Urinary bladder (tissue), 4 donors: ENCODE results near the gene CRNN. TPM values are rescaled to one million over a fixed set of nuclear protein-coding genes. Genes with fewer than 3 reads are reported as not detected.

Experiments used
- DNase-seq: peaks from one replicate; pipeline ENCODE4 v3.0.0-alpha.2; 2015; ENCODE audit errors: extremely low spot score
- H3K27ac ChIP-seq: one replicate; pipeline ENCODE4 v1.5.1; 2013; ENCODE audit warnings: low read depth, mild to moderate bottlenecking, moderate library complexity
- H3K36me3 ChIP-seq: one replicate; pipeline ENCODE4 v1.6.1; 2013; ENCODE audit warnings: mild to moderate bottlenecking, moderate library complexity; ENCODE audit not compliant: insufficient read depth
- H3K4me1 ChIP-seq: one replicate; pipeline ENCODE4 v1.6.1; 2013; ENCODE audit warnings: mild to moderate bottlenecking, moderate library complexity; ENCODE audit not compliant: insufficient read depth
- H3K4me3 ChIP-seq: one replicate; pipeline ENCODE4 v1.5.1; 2013; ENCODE audit warnings: low read depth, low read length
- WGBS: extraction: QIAGEN DNeasy Blood & Tissue Kit; methylation state at CpG from one replicate; pipeline ENCODE4 v1.1.7; 2013; 5-methylcytosine and 5-hydroxymethylcytosine counted together
- polyA plus RNA-seq: library from polyadenylated mRNA; stranded (reverse); fragments of 200-250 nt; gene quantifications from one replicate; pipeline ENCODE4 v1.2.3, GENCODE V29; 2013
- total RNA-seq: library from RNA; depleted of rRNA; stranded (reverse); fragments of >200 nt; gene quantifications from one replicate; pipeline ENCODE4 v1.2.3, GENCODE V29; 2014
- donor health status: healthy with polysubstance abuse.
- donor health status: healthy.

The CRNN gene
- total and polyA plus RNA-seq, 2 donors, result not detected

GRCh38 chr1:152408664-152409063 is 5.4 kb downstream of the CRNN start:
- Histone ChIP-seq H3K36me3 (no peaks in the 10 kb centered on the region), H3K27ac (no peak overlapping the region), H3K4me3 (no peak overlapping the region), H3K4me1 (no peaks in the 10 kb centered on the region)
- no peak for DNase-seq
- 90% methylated on average over 4 of the region's 4 CpGs for WGBS

GRCh38 chr1:152398812-152399698 is 15.0 kb downstream of the CRNN start:
- Histone ChIP-seq H3K27ac (no peak overlapping the region), H3K4me3 (no peak overlapping the region), H3K4me1 (no peaks in the 10 kb centered on the region), H3K36me3 (no peaks in the 10 kb centered on the region)
- no peak for DNase-seq
- WGBS, result 30% methylated on average over 8 of the region's 8 CpGs

GRCh38 chr1:152397474-152397873 is 16.6 kb downstream of the CRNN start:
- Histone ChIP-seq H3K4me1 (no peaks in the 10 kb centered on the region), H3K4me3 (no peak overlapping the region), H3K36me3 (no peaks in the 10 kb centered on the region), H3K27ac (no peak overlapping the region)
- 79% methylated on average over 5 of the region's 5 CpGs for WGBS
- no peak for DNase-seq

- H3K36me3 ChIP-seq, result no peaks in the 10 kb centered on the region
- DNase-seq, result no peak
- WGBS, result 45% methylated on average over 1 of the region's 1 CpG
- H3K4me1 ChIP-seq, result no peaks in the 10 kb centered on the region
- no peak overlapping the region for H3K4me3 ChIP-seq
- no peak overlapping the region for H3K27ac ChIP-seq
Observed at GRCh38 chr1:152394151-152394550, 19.9 kb downstream of the CRNN start.

- H3K4me1 ChIP-seq, result no peaks in the 10 kb centered on the region
- no peaks in the 10 kb centered on the region for H3K36me3 ChIP-seq
- no peak overlapping the region for H3K27ac ChIP-seq
- H3K4me3 ChIP-seq, result no peak overlapping the region
- no peak for DNase-seq
- 69% methylated on average over 2 of the region's 2 CpGs for WGBS
Observed at GRCh38 chr1:152392909-152393308, 21.2 kb downstream of the CRNN start.

GRCh38 chr1:152388889-152389288 is 25.2 kb downstream of the CRNN start:
- Histone ChIP-seq H3K27ac (no peak overlapping the region), H3K36me3 (no peaks in the 10 kb centered on the region), H3K4me1 (no peaks in the 10 kb centered on the region), H3K4me3 (no peak overlapping the region)
- no peak for DNase-seq
- WGBS, result 77% methylated on average over 4 of the region's 4 CpGs

GRCh38 chr1:152386940-152387339 is 27.1 kb downstream of the CRNN start:
- H3K4me1 ChIP-seq, result no peaks in the 10 kb centered on the region
- 74% methylated on average over 2 of the region's 2 CpGs for WGBS

GRCh38 chr1:152380932-152381331 is 33.1 kb downstream of the CRNN start:
- H3K4me3 ChIP-seq, result no peak overlapping the region
- no peak for DNase-seq
- H3K36me3 ChIP-seq, result no peaks in the 10 kb centered on the region
- 82% methylated on average over 16 of the region's 16 CpGs for WGBS
- no peak overlapping the region for H3K27ac ChIP-seq
- no peaks in the 10 kb centered on the region for H3K4me1 ChIP-seq

More at GRCh38 chr1:152386940-152387339, 27.1 kb downstream of the CRNN start:
- Histone ChIP-seq H3K4me3 (no peak overlapping the region), H3K36me3 (no peaks in the 10 kb centered on the region), H3K27ac (no peak overlapping the region)
- no peak for DNase-seq

- whole genome bisulfite sequencing, result 66% methylated on average over 3 of the region's 3 CpGs
Observed at GRCh38 chr1:152374451-152374850, 39.6 kb downstream of the CRNN start.

GRCh38 chr1:152372672-152373071 is 41.4 kb downstream of the CRNN start:
- no peaks in the 10 kb centered on the region for H3K36me3 ChIP-seq
- WGBS, result 57% methylated on average over 1 of the region's 1 CpG
- H3K4me1 ChIP-seq, result no peaks in the 10 kb centered on the region
- no peak for DNase-seq
- no peak overlapping the region for H3K4me3 ChIP-seq
- H3K27ac ChIP-seq, result no peak overlapping the region

More at GRCh38 chr1:152374451-152374850, 39.6 kb downstream of the CRNN start:
- H3K4me3 ChIP-seq, result no peak overlapping the region
- H3K36me3 ChIP-seq, result no peaks in the 10 kb centered on the region
- H3K27ac ChIP-seq, result no peak overlapping the region
- no peaks in the 10 kb centered on the region for H3K4me1 ChIP-seq
- DNase-seq, result no peak

- no peak overlapping the region for H3K4me3 ChIP-seq
- DNase-seq, result no peak
- no peaks in the 10 kb centered on the region for H3K4me1 ChIP-seq
- no peak overlapping the region for H3K27ac ChIP-seq
- no peaks in the 10 kb centered on the region for H3K36me3 ChIP-seq
- 68% methylated on average over 1 of the region's 1 CpG for WGBS
Observed at GRCh38 chr1:152367436-152367835, 46.6 kb downstream of the CRNN start.

- no peak within 1 kb of the TSS for H3K4me3 ChIP-seq
- H3K27ac ChIP-seq, result no peak within 1 kb of the TSS
- 83% methylated on average over 2 of the region's 2 CpGs for WGBS
- no peaks in the 10 kb centered on the region for H3K4me1 ChIP-seq
- no peak for DNase-seq
- H3K36me3 ChIP-seq, result no peaks in the 10 kb centered on the region
Observed at GRCh38 chr1:152359906-152360305, 54.2 kb downstream of the CRNN start, which contains the start of gene FLG2. TSS of gene FLG2 (minus strand) at chr1:152360006. CDS start at chr1:152358884, 1,122 bp downstream.
